ENCODE results near the gene IL17RA.

IL17RA gene

GRCh38 chr22:17152971-17153370 is 68.2 kb downstream of the IL17RA start:
- TF ChIP-seq, protein P1, sequence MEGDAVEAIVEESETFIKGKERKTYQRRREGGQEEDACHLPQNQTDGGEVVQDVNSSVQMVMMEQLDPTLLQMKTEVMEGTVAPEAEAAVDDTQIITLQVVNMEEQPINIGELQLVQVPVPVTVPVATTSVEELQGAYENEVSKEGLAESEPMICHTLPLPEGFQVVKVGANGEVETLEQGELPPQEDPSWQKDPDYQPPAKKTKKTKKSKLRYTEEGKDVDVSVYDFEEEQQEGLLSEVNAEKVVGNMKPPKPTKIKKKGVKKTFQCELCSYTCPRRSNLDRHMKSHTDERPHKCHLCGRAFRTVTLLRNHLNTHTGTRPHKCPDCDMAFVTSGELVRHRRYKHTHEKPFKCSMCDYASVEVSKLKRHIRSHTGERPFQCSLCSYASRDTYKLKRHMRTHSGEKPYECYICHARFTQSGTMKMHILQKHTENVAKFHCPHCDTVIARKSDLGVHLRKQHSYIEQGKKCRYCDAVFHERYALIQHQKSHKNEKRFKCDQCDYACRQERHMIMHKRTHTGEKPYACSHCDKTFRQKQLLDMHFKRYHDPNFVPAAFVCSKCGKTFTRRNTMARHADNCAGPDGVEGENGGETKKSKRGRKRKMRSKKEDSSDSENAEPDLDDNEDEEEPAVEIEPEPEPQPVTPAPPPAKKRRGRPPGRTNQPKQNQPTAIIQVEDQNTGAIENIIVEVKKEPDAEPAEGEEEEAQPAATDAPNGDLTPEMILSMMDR (IDR thresholded peaks at IDR 0.05; ENCODE audit: borderline replicate concordance, insufficient read depth, low read depth, low read length): no peak
- H3K4me3 ChIP-seq (ENCODE audit: low read depth, low read length): no peak overlapping the region

- H3K4me3 ChIP-seq (ENCODE audit: low read depth, low read length): no peak overlapping the region
These were observed 71.1 kb downstream of the IL17RA start for GRCh38 chr22:17155941-17156340.

DNA sequence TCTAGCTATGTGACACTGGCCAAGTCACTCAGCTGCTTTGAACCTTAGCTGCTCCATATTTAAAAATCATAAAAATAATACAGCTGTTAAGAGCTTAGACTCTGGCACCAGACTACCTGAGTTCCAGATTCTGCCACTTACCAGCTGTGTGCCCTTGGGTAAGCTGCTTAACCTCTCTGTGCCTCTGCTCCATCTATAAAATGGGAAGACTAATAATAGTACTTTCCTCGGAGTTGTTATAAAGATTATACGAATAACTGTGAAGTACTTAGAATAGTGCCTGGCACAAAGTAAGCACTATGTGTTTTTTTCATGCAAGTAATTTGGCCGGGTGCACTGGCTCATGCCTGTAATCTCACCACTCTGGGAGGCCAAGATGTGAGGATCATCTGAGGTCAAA is 72.9 kb downstream of the IL17RA start:
- H3K4me3 ChIP-seq (ENCODE audit: low read depth, low read length): no peak overlapping the region
- TF ChIP-seq, protein P1 (IDR thresholded peaks at IDR 0.05; ENCODE audit: borderline replicate concordance, insufficient read depth, low read depth, low read length): no peak

More at GRCh38 chr22:17155941-17156340, 71.1 kb downstream of the IL17RA start:
- TF ChIP-seq, protein P1 (IDR thresholded peaks at IDR 0.05; ENCODE audit: borderline replicate concordance, insufficient read depth, low read depth, low read length): no peak

- H3K4me3 ChIP-seq (ENCODE audit: low read depth, low read length): peak overlapping the region; percentile 94
- TF ChIP-seq, protein P1 (IDR thresholded peaks at IDR 0.05; ENCODE audit: borderline replicate concordance, insufficient read depth, low read depth, low read length): no peak
These were observed 73.4 kb downstream of the IL17RA start for GRCh38 chr22:17158176-17158567.

- peak within 1 kb of the TSS; percentile 94 for H3K4me3 ChIP-seq (ENCODE audit: low read depth, low read length)
- TF ChIP-seq, protein P1 (IDR thresholded peaks at IDR 0.05; ENCODE audit: borderline replicate concordance, insufficient read depth, low read depth, low read length): no peak
These were observed 74.0 kb downstream of the IL17RA start, which contains the start of gene HDHD5 for GRCh38 chr22:17158568-17159503. HDHD5 (minus strand) TSS chr22:17159277; CDS start chr22:17159251, 26 bp downstream.

- TF ChIP-seq, protein P1 (IDR thresholded peaks at IDR 0.05; ENCODE audit: borderline replicate concordance, insufficient read depth, low read depth, low read length): no peak
- peak overlapping the region; percentile 94 for H3K4me3 ChIP-seq (ENCODE audit: low read depth, low read length)
These were observed 74.7 kb downstream of the IL17RA start for GRCh38 chr22:17159504-17159951.

DNA sequence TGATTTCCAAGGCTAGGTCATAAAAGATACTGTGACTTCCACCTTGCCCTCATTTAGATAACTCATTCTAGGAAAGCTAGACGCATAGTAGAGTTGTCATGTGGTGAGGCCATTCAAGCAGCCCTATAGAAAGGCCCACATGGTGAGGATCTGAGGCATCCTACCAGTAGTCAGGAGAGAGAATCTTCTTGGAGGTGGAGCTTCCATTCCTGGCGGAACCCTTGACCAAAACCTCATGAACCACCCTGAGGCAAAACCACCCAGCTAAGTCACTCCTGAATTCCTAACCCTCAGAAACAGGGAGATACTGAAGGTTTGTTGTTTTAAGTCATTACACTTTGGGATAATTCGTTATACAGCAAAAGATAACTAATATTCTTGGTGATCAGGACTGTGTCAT is 77.2 kb downstream of the IL17RA start:
- H3K4me3 ChIP-seq (ENCODE audit: low read depth, low read length): no peak overlapping the region
- TF ChIP-seq, protein P1 (IDR thresholded peaks at IDR 0.05; ENCODE audit: borderline replicate concordance, insufficient read depth, low read depth, low read length): no peak
